ES-I3 (cell line): ENCODE data around the gene NGLY1.

ENCODE experiments used
- H3K36me3 ChIP-seq: 2 replicates; pipeline ENCODE4 v1.6.1; 2013; ENCODE audit warnings: mild to moderate bottlenecking, low read length, control low read depth, moderate library complexity; ENCODE audit not compliant: insufficient read depth
- H3K4me1 ChIP-seq: 2 replicates; pipeline ENCODE4 v1.6.1; 2013; ENCODE audit warnings: mild to moderate bottlenecking, control low read depth, low read length; ENCODE audit not compliant: insufficient read depth
- H3K9ac ChIP-seq: 2 replicates; pipeline ENCODE4 v1.6.1; 2013; ENCODE audit warnings: low read depth, mild to moderate bottlenecking, low read length, moderate library complexity
- H3K9me3 ChIP-seq: 2 replicates; pipeline ENCODE4 v1.6.1; 2013; ENCODE audit warnings: mild to moderate bottlenecking, low read length, moderate library complexity; ENCODE audit not compliant: control insufficient read depth, insufficient read depth

The NGLY1 gene

DNA sequence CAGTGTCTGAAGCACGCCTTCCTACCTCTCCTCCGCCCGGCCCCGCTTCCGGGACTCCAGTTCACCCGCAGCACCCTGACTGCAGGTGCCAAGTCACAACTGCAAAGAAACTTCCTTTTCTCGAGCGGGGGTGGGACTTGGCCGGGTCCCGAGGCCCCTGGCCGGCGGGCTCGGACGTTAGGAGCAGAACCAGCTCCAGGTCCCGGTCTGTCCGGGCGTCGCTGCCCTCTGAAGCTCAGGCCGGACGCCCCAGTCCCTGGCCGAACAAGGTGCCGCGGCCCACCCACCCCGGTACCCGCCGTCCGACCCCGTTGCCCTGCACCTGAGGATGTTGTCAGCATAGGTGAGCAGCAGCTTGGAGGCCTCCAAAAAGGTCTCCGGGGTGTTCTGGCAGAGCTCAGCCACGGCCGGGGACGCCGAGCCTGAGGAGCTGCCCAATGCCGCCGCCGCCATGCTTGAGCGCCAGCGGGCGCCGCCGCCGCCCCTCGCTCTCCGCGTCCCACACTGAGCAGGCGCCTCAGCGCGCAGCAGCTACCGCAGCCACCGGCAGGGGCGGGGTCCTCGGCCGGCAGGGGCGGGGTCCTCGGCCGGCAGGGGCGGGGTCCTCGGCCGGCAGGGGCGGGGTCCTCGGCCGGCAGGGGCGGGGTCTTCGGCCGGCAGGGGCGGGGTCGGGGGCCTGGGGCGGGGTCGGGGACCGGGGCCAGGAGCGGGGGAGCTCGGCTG is at the start of gene NGLY1:
TSS of gene NGLY1 (minus strand) at position 506 of the 723 bp plus-strand sequence. CDS start at position 453, 53 bp downstream.
- Histone ChIP-seq H3K9me3 (no peaks in the 10 kb centered on the region; the same call in 1 of the 2 replicates), H3K9ac (peak within 1 kb of the TSS; percentile 91), H3K4me1 (peaks cover 11% of the 10 kb centered on the region), H3K36me3 (0 out of 2 replicates have a peak, but pooled peaks cover under 1% of the 10 kb centered on the region)

- H3K9me3 ChIP-seq = no peaks in the 10 kb centered on the region
- H3K36me3 ChIP-seq = no peaks in the 10 kb centered on the region
- H3K9ac ChIP-seq = no peak overlapping the region
- no peaks in the 10 kb centered on the region for H3K4me1 ChIP-seq
Observed at GRCh38 chr3:25831578-25831977, 48.3 kb upstream of the NGLY1 start.

DNA sequence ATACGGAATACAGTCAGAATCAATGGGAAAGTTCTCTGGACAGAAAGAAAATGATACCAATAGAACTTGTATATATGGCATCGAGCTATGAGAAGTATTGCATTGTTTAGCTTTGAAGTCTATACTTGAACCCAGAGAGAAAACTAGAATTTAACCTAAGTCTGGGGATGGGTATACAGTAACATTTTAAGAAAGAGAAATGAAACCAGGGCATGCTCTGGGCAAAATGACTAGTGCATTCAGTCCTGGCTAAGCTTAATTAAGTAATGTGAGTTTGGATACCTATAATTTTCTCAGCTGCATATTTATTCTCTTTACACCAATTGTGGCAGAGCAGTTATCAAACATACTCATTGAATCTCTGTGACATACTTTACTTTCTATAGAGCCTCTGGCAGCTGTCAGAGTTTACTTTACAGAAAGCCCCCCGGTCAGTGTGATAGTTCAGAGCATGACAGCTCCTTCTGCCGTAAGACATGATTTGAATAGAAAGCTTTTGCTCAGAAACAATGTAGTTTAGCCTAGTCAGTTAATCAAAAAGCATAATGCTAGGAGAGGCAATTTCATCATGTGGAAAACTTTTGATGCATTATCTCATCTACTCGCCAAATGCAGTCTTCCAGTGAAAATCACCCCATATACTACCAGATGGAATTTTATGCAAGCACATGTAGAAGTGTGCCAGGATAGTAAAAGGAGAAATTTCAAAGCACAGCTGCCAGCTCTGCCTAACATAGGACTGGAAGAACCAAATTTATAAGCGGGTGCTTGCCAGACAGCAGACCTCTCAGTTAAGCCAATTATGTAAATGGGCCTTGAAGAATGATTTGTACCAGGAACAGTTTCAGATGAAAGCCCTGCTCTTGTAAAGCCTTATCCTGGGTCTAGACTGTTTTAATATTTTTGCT is 47.4 kb upstream of the NGLY1 start:
- H3K4me1 ChIP-seq = no peaks in the 10 kb centered on the region
- no peak overlapping the region for H3K9ac ChIP-seq
- H3K36me3 ChIP-seq = no peaks in the 10 kb centered on the region
- H3K9me3 ChIP-seq = no peaks in the 10 kb centered on the region

DNA sequence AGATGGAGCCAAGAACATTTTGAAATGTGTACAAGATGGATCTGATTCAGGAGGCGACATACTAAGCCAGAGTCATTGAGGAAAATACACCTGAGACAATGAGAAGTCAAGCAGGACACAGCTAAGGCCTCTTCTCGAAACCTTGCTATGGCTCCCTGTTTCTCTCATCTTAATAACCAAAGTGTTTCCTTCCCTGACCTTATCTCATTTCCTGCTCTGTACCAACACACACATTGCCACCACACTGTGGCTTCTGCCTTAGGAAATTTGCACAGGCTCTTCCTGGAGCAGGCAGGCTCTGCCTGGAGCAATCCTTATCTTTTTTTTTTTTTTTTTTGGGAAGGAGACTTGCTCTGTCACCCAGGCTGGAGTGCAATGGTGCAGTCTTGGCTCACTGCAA is 43.3 kb upstream of the NGLY1 start:
- H3K9me3 ChIP-seq = no peaks in the 10 kb centered on the region
- no peak overlapping the region for H3K9ac ChIP-seq
- no peaks in the 10 kb centered on the region for H3K36me3 ChIP-seq
- peaks cover 6% of the 10 kb centered on the region for H3K4me1 ChIP-seq

GRCh38 chr3:25823314-25823713 is 40.1 kb upstream of the NGLY1 start:
- no peak overlapping the region for H3K9ac ChIP-seq
- H3K9me3 ChIP-seq = no peaks in the 10 kb centered on the region
- H3K4me1 ChIP-seq = peaks cover 23% of the 10 kb centered on the region
- no peaks in the 10 kb centered on the region for H3K36me3 ChIP-seq

GRCh38 chr3:25821746-25822573 is 38.7 kb upstream of the NGLY1 start:
- H3K36me3 ChIP-seq = no peaks in the 10 kb centered on the region
- H3K4me1 ChIP-seq = peaks cover 34% of the 10 kb centered on the region
- H3K9ac ChIP-seq = no peak overlapping the region
- H3K9me3 ChIP-seq = no peaks in the 10 kb centered on the region

DNA sequence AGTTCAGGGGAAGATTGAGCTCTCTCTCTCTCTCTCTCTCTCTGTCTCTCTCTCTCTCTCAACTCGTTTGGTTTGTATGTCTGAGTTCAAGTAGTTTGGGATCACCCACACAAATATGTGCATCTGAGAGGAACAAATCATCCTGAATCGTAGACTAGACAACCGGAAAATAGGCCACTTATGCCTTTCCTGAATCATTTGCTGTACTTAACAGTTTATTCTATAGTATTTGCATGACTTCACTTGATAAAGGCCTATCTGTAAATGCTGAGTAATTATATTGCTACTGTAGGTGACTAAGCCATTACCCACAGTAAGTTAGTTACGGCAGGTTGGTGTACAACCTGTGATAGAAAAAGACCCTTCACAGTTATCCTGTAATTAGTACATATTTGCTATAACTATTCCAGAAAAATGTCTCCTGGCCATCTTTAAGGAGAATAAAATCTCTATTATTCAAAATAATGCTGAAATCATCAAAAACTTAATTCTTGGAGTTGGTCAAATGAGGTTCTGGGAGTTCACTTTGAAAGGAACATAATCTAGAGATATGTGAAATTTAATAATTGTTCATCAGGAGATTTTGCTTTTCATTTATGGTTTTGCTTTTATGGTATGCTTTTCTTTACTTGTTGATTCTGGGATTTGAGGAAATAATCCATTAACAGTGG is 37.7 kb upstream of the NGLY1 start:
- Histone ChIP-seq H3K9me3 (no peaks in the 10 kb centered on the region), H3K36me3 (no peaks in the 10 kb centered on the region), H3K9ac (peak overlapping the region; percentile 17; the same call in 1 of the 2 replicates), H3K4me1 (peaks cover 34% of the 10 kb centered on the region)

GRCh38 chr3:25820366-25820765 is 37.1 kb upstream of the NGLY1 start:
- Histone ChIP-seq H3K36me3 (no peaks in the 10 kb centered on the region), H3K9ac (0 out of 2 replicates have a peak overlapping the region, but pooled peaks have one; percentile 17), H3K9me3 (no peaks in the 10 kb centered on the region), H3K4me1 (peaks cover 34% of the 10 kb centered on the region)

DNA sequence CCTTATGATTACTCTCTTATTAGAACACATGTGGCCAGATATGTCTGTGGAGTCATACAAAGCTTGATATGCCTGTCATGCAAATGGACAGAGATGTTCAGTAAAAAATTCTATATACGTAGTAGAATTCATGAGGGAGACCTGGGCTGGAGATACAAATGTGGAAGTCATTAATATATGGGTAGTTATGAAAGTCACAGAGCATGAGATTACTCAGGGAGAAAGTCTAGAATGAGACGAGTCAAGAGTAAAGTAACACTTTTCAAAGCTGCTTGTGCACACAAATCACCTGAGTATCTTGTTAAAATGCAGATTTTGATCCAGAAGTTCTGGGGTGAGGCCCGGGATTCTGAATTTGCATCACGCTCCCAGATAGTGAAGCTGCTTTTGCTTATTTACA is 35.1 kb upstream of the NGLY1 start:
- Histone ChIP-seq H3K36me3 (no peaks in the 10 kb centered on the region), H3K4me1 (peaks cover 34% of the 10 kb centered on the region), H3K9ac (no peak overlapping the region), H3K9me3 (no peaks in the 10 kb centered on the region)

- H3K9me3 ChIP-seq = no peaks in the 10 kb centered on the region
- H3K4me1 ChIP-seq = peaks cover 34% of the 10 kb centered on the region
- H3K36me3 ChIP-seq = no peaks in the 10 kb centered on the region
- H3K9ac ChIP-seq = no peak overlapping the region
Observed at GRCh38 chr3:25817638-25818037, 34.4 kb upstream of the NGLY1 start.

- H3K4me1 ChIP-seq = peaks cover 37% of the 10 kb centered on the region
Observed at GRCh38 chr3:25817107-25817506, 33.9 kb upstream of the NGLY1 start.

DNA sequence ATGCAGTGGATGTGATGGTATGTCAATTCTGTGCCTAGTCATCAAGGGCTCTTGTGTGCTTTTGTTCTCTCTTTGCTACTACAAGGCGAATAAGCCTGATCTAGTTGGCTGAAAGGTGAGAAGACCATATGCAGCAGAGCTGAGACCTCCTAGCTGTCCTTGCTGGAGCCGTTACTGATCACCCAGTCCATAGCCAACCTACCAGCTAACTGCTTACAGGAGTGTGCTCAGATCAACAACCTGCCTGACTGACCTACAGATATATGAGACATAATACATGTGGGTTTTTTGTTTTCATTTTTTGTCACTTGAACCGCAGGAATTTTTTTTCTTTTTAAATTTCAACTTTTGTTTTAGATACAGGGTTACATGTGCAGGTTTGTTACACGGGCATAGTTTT is 29.4 kb upstream of the NGLY1 start:
- no peaks in the 10 kb centered on the region for H3K9me3 ChIP-seq
- H3K4me1 ChIP-seq = peaks cover 7% of the 10 kb centered on the region; the same call in 1 of the 2 replicates
- no peaks in the 10 kb centered on the region for H3K36me3 ChIP-seq
- no peak overlapping the region for H3K9ac ChIP-seq

More at GRCh38 chr3:25817107-25817506, 33.9 kb upstream of the NGLY1 start:
- H3K9me3 ChIP-seq = no peaks in the 10 kb centered on the region
- H3K36me3 ChIP-seq = no peaks in the 10 kb centered on the region
- no peak overlapping the region for H3K9ac ChIP-seq

DNA sequence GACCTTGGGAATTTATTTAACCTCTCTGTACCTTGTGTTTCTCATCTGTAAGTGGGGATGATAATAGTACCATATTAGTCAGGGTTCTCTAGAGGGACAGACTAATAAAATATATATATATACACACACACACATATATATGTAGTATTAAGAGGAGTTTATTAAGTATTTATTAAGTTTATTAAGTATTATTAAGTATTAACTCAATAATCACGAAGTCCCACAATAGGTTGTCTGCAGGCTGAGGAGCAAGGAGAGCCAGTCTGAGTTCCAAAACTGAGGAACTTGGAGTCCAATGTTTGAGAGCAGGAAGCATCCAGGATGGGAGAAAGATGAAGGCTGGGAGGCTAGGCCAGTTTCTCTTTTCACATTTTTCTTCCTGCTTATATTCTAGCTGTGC is 21.4 kb upstream of the NGLY1 start:
- Histone ChIP-seq H3K4me1 (no peaks in the 10 kb centered on the region), H3K36me3 (no peaks in the 10 kb centered on the region), H3K9me3 (no peaks in the 10 kb centered on the region), H3K9ac (no peak overlapping the region)

- Histone ChIP-seq H3K9ac (no peak overlapping the region), H3K36me3 (no peaks in the 10 kb centered on the region), H3K9me3 (no peaks in the 10 kb centered on the region), H3K4me1 (no peaks in the 10 kb centered on the region)
Observed at GRCh38 chr3:25803833-25804232, 20.6 kb upstream of the NGLY1 start.
